Prostate gland (tissue), 2 donors: ENCODE measurements around the gene SFT2D3. TPM values are rescaled to one million over a fixed set of nuclear protein-coding genes. Genes with fewer than 3 reads are reported as not detected.
"Not testable (repeated sequence)": the region's sequence is repeated elsewhere in the genome, so short reads cannot be mapped to it uniquely, and the experiment has no call there.

Source experiments
- DNase-seq: peaks from one replicate; pipeline ENCODE4 v3.0.0-alpha.2; 2019; ENCODE audit warnings: low spot score
- H3K27ac ChIP-seq, 2 donors: fragments of 200-600 bp; sonication (generic); 2 replicates each; pipeline ENCODE4 v1.5.1; 2017 to 2019
- H3K27me3 ChIP-seq: fragments of 200-600 bp; sonication (generic); replicated peaks from 2 replicates; pipeline ENCODE4 v1.5.1; 2019; ENCODE audit not compliant: insufficient read depth
- H3K36me3 ChIP-seq, 2 donors: fragments of 200-600 bp; sonication (generic); 1 replicate in 1 of 2; 2 replicates in 1 of 2; pipeline versions ENCODE4 v1.5.1 to v1.8.1; 2017 to 2019
- H3K4me1 ChIP-seq: fragments of 200-600 bp; sonication (generic); replicated peaks from 2 replicates; pipeline ENCODE4 v1.5.1; 2019
- H3K4me3 ChIP-seq, 2 donors: fragments of 200-600 bp; sonication (generic); 2 replicates each; pipeline ENCODE4 v1.5.1; 2017 to 2019
- H3K9me3 ChIP-seq: fragments of 200-600 bp; sonication (generic); 2 replicates; pipeline ENCODE4 v1.5.1; 2017
- CTCF ChIP-seq, 4 experiments: fragments of 200-600 bp in 2 of 4; fragments of 450-650 bp in 2 of 4; sonication (generic) in 2 of 4; IDR thresholded peaks; 1 replicate in 3 of 4; 2 replicates in 1 of 4; pipeline ENCODE4 v1.5.1; 2016 to 2019; ENCODE audit warnings: antibody characterized with exemption in 4 of 4, mild to moderate bottlenecking in 2 of 4, moderate library complexity in 2 of 4
- POLR2A ChIP-seq: fragments of 450-650 bp; IDR thresholded peaks from one replicate; pipeline ENCODE4 v1.6.1; 2016; ENCODE audit warnings: antibody characterized with exemption, mild to moderate bottlenecking
- POLR2AphosphoS5 ChIP-seq: sonication (generic); formaldehyde crosslinking; IDR thresholded peaks from one replicate; pipeline ENCODE4 v1.6.1; 2017; ENCODE audit warnings: antibody characterized with exemption
- WGBS: methylation state at CpG from one replicate; pipeline ENCODE4 v1.1.5; 2018; 5-methylcytosine and 5-hydroxymethylcytosine counted together
- intact Hi-C: fragments of 100-400 bp; cut with DNase I; formaldehyde crosslinking; loops from one replicate; pipeline ENCODE4 v1.14.2; 2022
- total RNA-seq, 2 donors: library from RNA; depleted of rRNA; stranded (reverse); fragments of >200 nt; gene quantifications; one replicate each; pipeline ENCODE4 v1.1.0, GENCODE V29; 2016

Gene SFT2D3
- total RNA-seq, 2 donors from 2014 or later: 14.8 to 22.2 TPM

GRCh38 chr2:127747621-127748020 is 46.3 kb downstream of the SFT2D3 start:
- intact Hi-C loops: no loop called here

GRCh38 chr2:127749537-127749936 is 48.2 kb downstream of the SFT2D3 start:
- 85% methylated on average over 5 of the region's 5 CpGs for WGBS
- H3K27me3 ChIP-seq, H3K4me1 ChIP-seq, H3K9me3 ChIP-seq, DNase-seq, H3K27ac ChIP-seq, H3K36me3 ChIP-seq, H3K4me3 ChIP-seq, intact Hi-C loops: not testable (repeated sequence)

More at GRCh38 chr2:127747621-127748020, 46.3 kb downstream of the SFT2D3 start:
- H3K27me3 ChIP-seq: no peaks in the 10 kb centered on the region
- no peak overlapping the region for H3K27ac ChIP-seq
- H3K36me3 ChIP-seq: no peaks in the 10 kb centered on the region
- DNase-seq: no peak
- no peaks in the 10 kb centered on the region for H3K4me1 ChIP-seq
- no peak for TF ChIP-seq CTCF (IDR thresholded peaks at IDR 0.05)
- no peaks in the 10 kb centered on the region for H3K9me3 ChIP-seq
- WGBS: 89% methylated on average over 5 of the region's 5 CpGs
- no peak overlapping the region for H3K4me3 ChIP-seq

- intact Hi-C loops: no loop called here
- TF ChIP-seq POLR2AphosphoS5: no peak
- TF ChIP-seq POLR2A: no peak
- no peak for TF ChIP-seq CTCF (IDR thresholded peaks at IDR 0.05)
- no peaks in the 10 kb centered on the region for H3K9me3 ChIP-seq
- no peak overlapping the region for H3K4me3 ChIP-seq
- no peaks in the 10 kb centered on the region for H3K27me3 ChIP-seq
- no peak overlapping the region for H3K27ac ChIP-seq
- DNase-seq: no peak
- no peaks in the 10 kb centered on the region for H3K4me1 ChIP-seq
- no peaks in the 10 kb centered on the region for H3K36me3 ChIP-seq
Observed at GRCh38 chr2:127753374-127753773, 52.1 kb downstream of the SFT2D3 start.

- DNase-seq: no peak
- 89% methylated on average over 8 of the region's 8 CpGs for WGBS
- Histone ChIP-seq H3K36me3 (no peaks in the 10 kb centered on the region), H3K9me3 (no peaks in the 10 kb centered on the region), H3K27me3 (no peaks in the 10 kb centered on the region), H3K4me1 (no peaks in the 10 kb centered on the region), H3K4me3 (no peak overlapping the region), H3K27ac (no peak overlapping the region)
- intact Hi-C loops: no loop called here
- TF ChIP-seq CTCF (IDR thresholded peaks at IDR 0.05) (no peak), POLR2A (no peak), POLR2AphosphoS5 (no peak)
Observed at GRCh38 chr2:127754186-127754585, 52.9 kb downstream of the SFT2D3 start.

Other genes with a start within 250 kb of the SFT2D3 start
- gene IWS1, start 175.0 kb upstream of the SFT2D3 start, total RNA-seq: 10 to 100 TPM; 36.6 to 42.3 TPM
- gene MYO7B, start 165.8 kb upstream of the SFT2D3 start, total RNA-seq: 1 to 10 TPM in 1 of 2 donors, not detected in 1; 1.4 TPM
- gene GPR17, start 55.3 kb upstream of the SFT2D3 start, total RNA-seq: not detected
- 10 to 100 TPM; 31.9 to 63.2 TPM for gene LIMS2, start 26.0 kb upstream of the SFT2D3 start, total RNA-seq
- gene WDR33, start 109.7 kb downstream of the SFT2D3 start, total RNA-seq: 10 to 100 TPM; 25.4 to 41.9 TPM
- 10 to 100 TPM; 16.0 to 33.3 TPM for gene POLR2D, start 156.7 kb downstream of the SFT2D3 start, total RNA-seq
- gene AMMECR1L, start 184.5 kb downstream of the SFT2D3 start, total RNA-seq: 10 to 100 TPM in 1 of 2 donors, 1 to 10 TPM in 1; 9.9 to 29.6 TPM